Measurements from ENCODE around the gene KIF3A.

The KIF3A gene

GRCh38 chr5:132667761-132668705 lies 69.3 kb downstream of the KIF3A start:
- no peak for TF ChIP-seq CTCF (IDR thresholded peaks at IDR 0.05; ENCODE audit: unreplicated experiment in 3 of 3)
- H3K36me3 Mint-ChIP-seq (ENCODE audit: low read depth) = no peaks in the 10 kb centered on the region
- peaks cover 13% of the 10 kb centered on the region for H3K27me3 Mint-ChIP-seq (ENCODE audit: low read depth)
- no peak overlapping the region for H3K4me3 Mint-ChIP-seq
- H3K27ac Mint-ChIP-seq = no peak overlapping the region
- peaks cover 12% of the 10 kb centered on the region for H3K4me1 Mint-ChIP-seq
- H3K9me3 Mint-ChIP-seq = no peaks in the 10 kb centered on the region

- Mint-ChIP-seq H3K36me3 (ENCODE audit: low read depth) (no peaks in the 10 kb centered on the region), H3K27ac (no peak overlapping the region), H3K9me3 (no peaks in the 10 kb centered on the region), H3K27me3 (ENCODE audit: low read depth) (peaks cover 12% of the 10 kb centered on the region), H3K4me1 (peaks cover 16% of the 10 kb centered on the region), H3K4me3 (no peak overlapping the region)
- no peak for TF ChIP-seq CTCF (IDR thresholded peaks at IDR 0.05; ENCODE audit: unreplicated experiment in 3 of 3)
Measured at GRCh38 chr5:132667309-132667708, 70.0 kb downstream of the KIF3A start.

GRCh38 chr5:132666310-132667123 lies 70.8 kb downstream of the KIF3A start:
- Mint-ChIP-seq H3K36me3 (ENCODE audit: low read depth) (no peaks in the 10 kb centered on the region), H3K9me3 (no peaks in the 10 kb centered on the region), H3K4me1 (peaks cover 17% of the 10 kb centered on the region), H3K27ac (no peak overlapping the region), H3K4me3 (no peak overlapping the region), H3K27me3 (ENCODE audit: low read depth) (peaks cover 10% of the 10 kb centered on the region)
- no peak for TF ChIP-seq CTCF (IDR thresholded peaks at IDR 0.05; ENCODE audit: unreplicated experiment in 3 of 3)

GRCh38 chr5:132665574-132666080 lies 71.7 kb downstream of the KIF3A start:
- H3K4me1 Mint-ChIP-seq = peaks cover 25% of the 10 kb centered on the region
- no peak overlapping the region for H3K27ac Mint-ChIP-seq
- TF ChIP-seq CTCF (IDR thresholded peaks at IDR 0.05; ENCODE audit: unreplicated experiment in 3 of 3) = no peak
- no peaks in the 10 kb centered on the region for H3K9me3 Mint-ChIP-seq
- peaks cover 10% of the 10 kb centered on the region for H3K27me3 Mint-ChIP-seq (ENCODE audit: low read depth)
- H3K4me3 Mint-ChIP-seq = no peak overlapping the region
- no peaks in the 10 kb centered on the region for H3K36me3 Mint-ChIP-seq (ENCODE audit: low read depth)

GRCh38 chr5:132664696-132665209 lies 72.6 kb downstream of the KIF3A start:
- no peaks in the 10 kb centered on the region for H3K9me3 Mint-ChIP-seq
- H3K36me3 Mint-ChIP-seq (ENCODE audit: low read depth) = no peaks in the 10 kb centered on the region

More at GRCh38 chr5:132664696-132665209, 72.6 kb downstream of the KIF3A start:
- H3K27me3 Mint-ChIP-seq (ENCODE audit: low read depth) = peaks cover 8% of the 10 kb centered on the region
- H3K4me3 Mint-ChIP-seq = no peak overlapping the region
- TF ChIP-seq CTCF (IDR thresholded peaks at IDR 0.05; ENCODE audit: unreplicated experiment in 3 of 3) = no peak
- H3K27ac Mint-ChIP-seq = no peak overlapping the region
- peaks cover 25% of the 10 kb centered on the region for H3K4me1 Mint-ChIP-seq
